Adrenal gland (tissue), 12 donors: Measurements from ENCODE around the gene TGFBR3. TPM values are rescaled to one million over a fixed set of nuclear protein-coding genes. Genes with fewer than 3 reads are reported as not detected.

Experiments used
- polyA plus RNA-seq, 3 donors: library from polyadenylated mRNA; stranded (reverse); fragments of 200-250 nt in 2 of 3; fragments of 350-450 nt in 1 of 3; fragmentation: Illumina TruSeq in 1 of 3; extraction: RNeasy Lipid Tissue Mini Kit (QIAGEN cat#74804) in 1 of 3; gene quantifications; one replicate each; pipeline ENCODE4 v1.2.3, GENCODE V29; 2013 to 2014
- small RNA-seq, 2 donors: library from RNA; depleted of rRNA; stranded (forward); fragments of <200 nt; gene quantifications; one replicate each; pipeline ENCODE3, GENCODE V24; 2016
- total RNA-seq, 9 donors: library from RNA; depleted of rRNA in 4 of 9; stranded (reverse); fragments of >200 nt in 4 of 9; fragments of 120-200 nt in 1 of 9; fragmentation: NEBNext Ultra II Directional in 1 of 9; extraction: Animal tissue kit (Norgen Biotek cat#: 25700) in 1 of 9; gene quantifications; one replicate each; pipeline versions ENCODE4 v1.1.0 to v1.2.4, GENCODE V29; 2013 to 2023
- donor health status: healthy with polysubstance abuse.
- donor health status: Bipolar disorder and iron deficiency.
- donor health status: DM: yes; HTN: yes; CAD: no.
- donor health status: DM: no; HTN: no; CAD: no.
- donor health status: DM: no; HTN: no; CAD: no.
- donor health status: DM: yes; HTN: yes; CAD: no.

The TGFBR3 gene
- total and polyA plus RNA-seq, 12 donors, result 13.9 to 340 (median 148) TPM

Small RNA genes lying within 50 kb of the gene (small RNA-seq; reads per million reads assigned to genes)
- 0 reads per million in 2 donors for gene RN7SL653P

Other genes with a start within 250 kb of the TGFBR3 start
- gene BRDT, start 63.2 kb upstream of the TGFBR3 start, total RNA-seq, result not detected
- not detected for gene BRDT, start 63.2 kb upstream of the TGFBR3 start, polyA plus RNA-seq
- gene EPHX4, start 143.8 kb upstream of the TGFBR3 start, total RNA-seq, result 1 to 10 TPM in 1 of 9 donors, under 1 TPM in 5, not detected in 3; 0.39 to 1.6 (median 0.51) TPM
- gene EPHX4, start 143.8 kb upstream of the TGFBR3 start, polyA plus RNA-seq, result 1 to 10 TPM in 1 of 3 donors, under 1 TPM in 2; 0.17 to 1.2 (median 0.64) TPM
- not detected for gene SETSIP, start 189.3 kb upstream of the TGFBR3 start, total RNA-seq
- gene SETSIP, start 189.3 kb upstream of the TGFBR3 start, polyA plus RNA-seq, result not detected
- 10 to 100 TPM in 3 of 9 donors, 1 to 10 TPM in 6; 4.6 to 14.1 (median 9.7) TPM for gene BTBD8, start 194.2 kb upstream of the TGFBR3 start, total RNA-seq
- 1 to 10 TPM; 3.5 to 9.5 (median 5.6) TPM for gene BTBD8, start 194.2 kb upstream of the TGFBR3 start, polyA plus RNA-seq